Stimulated activated CD8-positive, alpha-beta memory T cell treated with anti-CD3 and anti-CD28 coated beads, Interleukin-12 subunit alpha, Interleukin-12 subunit beta, amount 100 ng/mL, for 24 hours (primary cell): ENCODE measurements around the gene LGALS9.
"Not testable (repeated sequence)": the region's sequence is repeated elsewhere in the genome, so short reads cannot be mapped to it uniquely, and the experiment has no call there.

ENCODE experiments used
- DNase-seq: peaks from one replicate; pipeline ENCODE4 v3.0.0-alpha.2; 2020; ENCODE audit errors: extremely low read depth

The LGALS9 gene

DNA sequence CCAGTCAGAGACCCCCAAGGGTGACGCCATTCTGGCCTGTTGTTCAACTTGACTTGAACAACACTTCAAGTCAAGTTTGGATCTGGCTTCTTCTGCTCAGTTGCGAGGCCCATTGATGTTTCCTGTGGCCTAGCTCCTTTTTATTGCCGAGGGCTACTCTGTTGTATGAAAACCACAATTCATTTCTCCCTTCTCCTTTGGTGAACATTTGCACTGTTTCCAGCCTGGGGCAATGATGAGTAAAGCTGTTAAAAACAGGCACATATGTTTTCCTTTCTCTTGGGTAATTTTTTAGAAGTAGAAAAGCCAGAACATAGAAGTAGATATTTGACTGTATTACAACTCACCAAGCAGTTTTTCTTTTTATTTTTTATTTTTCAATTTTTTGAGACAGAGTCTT lies 1.7 kb upstream of the LGALS9 start:
- not testable (repeated sequence) for DNase-seq

DNA sequence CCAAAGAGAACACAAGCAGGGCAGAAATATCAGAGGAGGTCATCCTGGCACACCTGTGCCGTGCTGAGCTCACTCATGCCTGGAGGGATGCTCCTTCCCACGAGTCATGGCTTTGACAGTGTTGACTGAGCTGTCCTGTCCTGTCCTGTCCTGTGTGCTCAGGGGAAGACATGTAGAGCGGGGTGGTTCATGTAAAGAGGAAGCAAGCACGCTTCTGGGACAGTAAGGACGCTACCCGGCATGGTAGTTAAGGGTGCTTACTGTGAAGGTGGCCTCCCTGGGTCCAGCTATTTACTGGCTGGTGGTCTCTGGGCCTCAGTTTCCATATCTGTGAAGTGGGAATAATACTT lies 398 bp downstream of the LGALS9 start:
- no peak for DNase-seq

DNA sequence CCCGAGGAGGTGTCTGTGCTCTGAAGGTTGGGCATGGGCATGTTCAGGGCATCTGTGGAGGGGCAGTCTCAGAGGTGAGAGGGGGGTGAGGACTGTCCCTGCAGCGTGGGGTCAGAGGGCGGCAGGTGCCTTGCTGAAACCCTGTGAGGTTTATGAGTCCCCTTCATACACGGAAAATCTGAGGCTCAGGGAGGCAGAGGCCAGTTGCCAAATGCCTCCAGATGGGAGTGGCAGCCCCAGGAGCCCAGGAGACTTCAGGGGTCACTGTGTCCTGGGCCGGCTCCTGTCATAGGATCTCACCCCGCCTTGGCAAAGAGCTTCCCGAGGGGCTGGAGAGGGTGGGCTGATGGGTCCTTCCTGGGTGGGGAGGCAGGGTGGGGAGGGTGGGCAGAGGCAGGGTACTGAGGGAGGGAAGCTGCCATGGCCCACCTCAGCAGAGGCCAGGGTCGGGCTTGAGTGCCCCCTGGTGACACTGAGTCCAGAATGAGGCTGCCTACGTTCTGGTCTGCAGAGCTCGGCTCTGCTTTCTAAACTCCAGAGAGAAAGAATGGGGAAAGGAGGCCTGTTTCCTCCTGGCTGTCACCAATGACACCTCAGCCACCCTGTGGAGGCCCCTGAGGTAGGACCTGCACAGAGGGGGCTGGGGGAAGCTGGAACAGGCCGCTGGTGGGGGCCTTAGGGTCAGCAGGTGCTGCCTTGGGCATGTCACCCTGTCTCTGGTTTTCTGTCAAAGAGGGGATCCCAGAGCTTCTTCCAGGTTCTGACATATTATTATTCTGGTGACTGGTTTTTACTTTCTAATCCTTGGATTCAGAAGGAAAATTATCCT lies 1.1 kb downstream of the LGALS9 start:
- no peak for DNase-seq

GRCh38 chr17:27632766-27633165 lies 1.8 kb downstream of the LGALS9 start:
- not testable (repeated sequence) for DNase-seq

DNA sequence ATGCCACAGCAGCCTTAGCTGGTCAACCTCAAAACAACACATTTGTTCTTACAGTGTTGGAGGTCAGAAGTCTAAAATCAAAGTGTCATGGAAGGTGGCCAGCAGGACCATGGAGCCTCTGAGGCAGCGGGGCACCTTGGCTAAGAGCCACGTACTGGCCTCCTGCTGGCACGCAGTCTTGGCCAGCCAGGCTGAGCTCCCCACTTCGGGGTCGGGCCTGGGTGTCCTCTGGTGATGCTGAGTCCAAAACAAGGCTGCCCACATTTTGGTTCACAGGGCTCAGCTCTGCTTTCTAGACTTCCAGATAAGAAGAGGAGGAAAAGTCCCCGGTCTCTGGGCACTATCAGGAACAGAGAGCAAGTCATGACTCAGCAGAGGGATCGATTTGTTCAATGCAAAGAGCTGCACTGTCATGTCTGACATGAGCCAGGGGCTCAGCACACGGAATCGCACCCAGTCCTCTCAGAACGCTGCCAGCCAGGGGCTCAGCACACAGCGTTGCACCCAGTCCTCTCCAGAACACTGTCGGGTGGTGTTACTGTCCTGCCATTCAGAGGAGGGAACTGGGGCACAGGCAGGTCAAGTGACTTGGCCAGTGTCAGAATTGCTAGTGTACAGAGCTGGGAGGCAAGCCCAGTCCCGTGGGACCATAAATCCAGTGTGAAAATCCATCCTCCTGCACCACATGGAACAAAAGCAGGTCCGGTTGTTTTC lies 2.5 kb downstream of the LGALS9 start:
- DNase-seq: no peak

GRCh38 chr17:27634026-27634335 lies 3.0 kb downstream of the LGALS9 start:
- no peak for DNase-seq

DNA sequence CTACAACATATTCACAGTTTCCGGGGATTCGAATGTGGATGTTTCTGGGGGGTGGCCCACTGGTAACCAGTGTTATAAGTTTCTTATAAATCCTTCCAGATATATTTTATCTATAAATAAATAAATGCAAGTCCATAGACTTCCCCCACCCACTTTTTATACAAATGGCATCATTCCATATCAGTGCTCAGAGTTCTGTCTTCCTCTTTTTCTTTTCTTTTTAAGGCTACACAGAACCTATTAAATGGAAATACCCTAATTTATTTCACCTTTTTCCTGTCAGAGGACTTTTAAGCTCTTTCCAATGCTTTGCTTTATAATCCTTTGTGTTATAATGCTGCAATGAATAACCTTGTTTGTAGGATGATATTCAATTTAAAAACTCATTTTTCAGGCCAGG lies 3.8 kb downstream of the LGALS9 start:
- no peak for DNase-seq

DNA sequence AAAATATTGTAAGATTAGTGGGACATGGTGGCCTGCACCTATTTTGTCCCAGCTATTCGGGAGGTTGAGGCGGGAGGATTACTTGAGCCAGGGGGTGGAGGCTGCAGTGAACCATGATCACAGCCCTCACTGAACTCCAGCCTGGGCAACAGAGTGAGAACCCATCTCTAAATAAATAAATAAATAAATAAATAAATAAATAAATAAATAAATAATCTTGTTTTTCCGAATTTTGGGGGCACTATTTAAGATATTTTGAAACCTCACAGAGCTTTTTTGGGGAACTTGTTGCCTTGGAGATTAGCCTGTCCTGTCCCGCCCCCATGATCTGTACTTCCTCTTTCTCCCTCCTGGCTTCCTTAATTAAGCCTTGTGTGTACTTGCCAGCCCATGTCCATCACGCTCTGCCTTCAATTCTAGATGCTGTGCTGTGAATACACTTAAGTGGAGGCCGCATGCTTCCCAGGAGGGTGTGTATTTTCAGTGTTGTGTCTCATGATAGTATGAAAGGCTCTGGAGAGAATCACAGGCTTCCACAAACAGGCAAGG lies 4.4 kb downstream of the LGALS9 start:
- no peak for DNase-seq

DNA sequence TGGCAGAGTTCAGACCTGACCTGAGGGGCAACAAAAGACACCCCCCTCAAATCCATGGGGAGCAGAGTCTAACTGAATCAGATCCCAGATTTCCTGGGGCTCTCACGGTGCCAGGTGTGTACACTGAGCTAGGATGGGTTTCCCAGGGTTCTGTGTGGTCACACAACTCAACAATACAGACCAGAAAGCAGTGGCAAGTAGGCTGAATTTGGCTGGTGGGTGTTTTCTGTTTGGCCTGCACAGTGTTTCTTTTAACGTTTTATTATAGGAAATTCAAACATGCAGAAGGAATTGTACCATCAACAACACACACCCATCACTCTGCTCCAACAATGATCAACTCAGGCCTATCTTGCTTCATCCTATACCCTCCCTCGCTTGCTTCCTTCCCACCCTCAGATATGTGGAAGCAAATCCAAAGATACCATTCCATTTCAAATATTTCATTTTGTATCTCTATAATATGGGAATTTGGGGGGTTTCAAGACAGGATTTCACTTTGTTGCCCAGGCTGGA lies 5.1 kb downstream of the LGALS9 start:
- not testable (repeated sequence) for DNase-seq

DNA sequence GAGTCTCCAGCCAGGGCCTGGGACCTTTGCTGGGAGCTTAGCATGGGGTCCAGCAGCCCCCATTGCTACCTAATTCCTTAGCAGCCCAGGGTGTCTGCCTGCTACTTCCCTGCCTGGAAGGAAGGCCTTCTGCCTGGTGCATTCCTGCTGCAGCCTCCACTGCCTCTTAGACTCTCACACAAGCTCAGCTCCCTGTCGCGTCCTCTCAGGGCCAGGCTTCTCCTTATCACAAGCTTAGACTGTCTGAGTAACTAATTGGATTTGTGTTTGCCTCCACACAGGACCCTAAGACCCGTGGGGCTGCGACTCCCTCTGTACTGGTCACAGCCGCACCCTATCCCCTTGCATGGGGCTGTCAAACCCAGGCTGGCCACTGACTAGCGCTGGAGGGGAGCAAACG lies 6.8 kb downstream of the LGALS9 start:
- not testable (repeated sequence) for DNase-seq

GRCh38 chr17:27638415-27638914 lies 7.5 kb downstream of the LGALS9 start:
- DNase-seq: not testable (repeated sequence)

DNA sequence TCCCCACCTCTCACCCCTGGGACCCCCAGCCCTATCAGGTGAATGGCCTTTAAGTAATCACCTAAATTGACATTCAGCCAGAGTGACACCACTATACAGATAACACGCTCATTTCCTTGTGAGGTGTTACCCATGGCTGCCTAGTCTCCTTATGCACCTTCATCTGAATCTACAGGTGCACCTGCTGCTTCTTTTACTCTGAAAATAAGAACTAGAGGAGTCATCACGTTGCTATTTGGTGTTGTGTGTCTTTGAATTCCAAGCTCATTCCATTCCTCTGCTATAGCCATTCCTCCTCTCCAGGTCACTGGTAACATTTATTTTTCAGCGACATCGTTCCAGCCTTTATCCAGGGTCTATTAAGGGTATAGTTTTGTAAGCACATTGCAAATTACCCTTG lies 9.8 kb downstream of the LGALS9 start:
- no peak for DNase-seq

- no peak for DNase-seq
Observed at GRCh38 chr17:27644586-27644985, 13.6 kb downstream of the LGALS9 start.

GRCh38 chr17:27645621-27646020 lies 14.6 kb downstream of the LGALS9 start:
- not testable (repeated sequence) for DNase-seq

DNA sequence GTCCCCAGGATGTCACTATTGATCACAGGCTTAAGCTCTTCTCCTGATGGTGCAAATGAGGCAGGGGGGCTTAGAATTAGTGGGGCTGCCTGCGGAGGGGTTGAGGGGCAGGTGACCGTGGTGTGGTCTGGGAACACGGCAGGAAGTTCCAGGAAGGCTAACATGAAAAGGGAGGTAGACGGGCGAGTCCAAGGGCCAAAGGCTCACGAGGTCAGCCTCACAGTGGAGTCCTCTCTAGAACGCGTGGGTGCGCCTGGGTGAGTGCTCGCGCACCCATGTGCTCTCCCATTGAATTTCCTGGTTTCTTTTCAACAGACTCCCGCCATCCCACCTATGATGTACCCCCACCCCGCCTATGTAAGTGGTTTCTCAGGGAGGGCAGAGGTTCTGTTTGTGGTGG lies 15.2 kb downstream of the LGALS9 start:
- no peak for DNase-seq

GRCh38 chr17:27647765-27648164 lies 16.8 kb downstream of the LGALS9 start:
- no peak for DNase-seq

DNA sequence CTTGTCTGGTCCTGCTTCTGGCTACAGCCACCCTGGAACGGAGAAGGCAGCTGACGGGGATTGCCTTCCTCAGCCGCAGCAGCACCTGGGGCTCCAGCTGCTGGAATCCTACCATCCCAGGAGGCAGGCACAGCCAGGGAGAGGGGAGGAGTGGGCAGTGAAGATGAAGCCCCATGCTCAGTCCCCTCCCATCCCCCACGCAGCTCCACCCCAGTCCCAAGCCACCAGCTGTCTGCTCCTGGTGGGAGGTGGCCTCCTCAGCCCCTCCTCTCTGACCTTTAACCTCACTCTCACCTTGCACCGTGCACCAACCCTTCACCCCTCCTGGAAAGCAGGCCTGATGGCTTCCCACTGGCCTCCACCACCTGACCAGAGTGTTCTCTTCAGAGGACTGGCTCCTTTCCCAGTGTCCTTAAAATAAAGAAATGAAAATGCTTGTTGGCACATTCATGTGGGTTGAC lies 18.2 kb downstream of the LGALS9 start:
- DNase-seq: not testable (repeated sequence)

- no peak for DNase-seq
Observed at GRCh38 chr17:27649929-27650328, 18.9 kb downstream of the LGALS9 start.

DNA sequence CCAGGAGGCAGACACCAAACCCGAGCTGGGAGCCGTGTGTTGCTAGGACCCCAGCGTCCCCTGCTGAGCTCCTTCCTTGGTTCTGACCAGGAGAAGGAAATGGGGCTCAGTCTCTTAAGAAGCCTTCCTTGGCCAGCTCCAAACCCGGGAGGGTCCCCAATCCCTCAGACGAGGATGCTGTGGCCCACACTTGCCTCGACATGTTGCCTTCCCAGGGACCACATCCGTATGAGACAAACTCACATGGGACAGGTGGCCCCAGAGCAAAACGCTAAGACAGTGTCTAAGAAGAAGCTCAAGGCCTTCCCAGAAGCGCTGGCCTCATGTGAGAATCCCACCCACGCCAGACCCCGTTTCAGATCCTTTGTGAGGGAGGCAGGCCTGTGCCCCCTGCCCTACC lies 19.8 kb downstream of the LGALS9 start:
- DNase-seq: no peak

GRCh38 chr17:27651411-27652345 lies 20.7 kb downstream of the LGALS9 start:
- DNase-seq: peak; percentile 26

- DNase-seq: not testable (repeated sequence)
Observed at GRCh38 chr17:27653449-27653971, 22.5 kb downstream of the LGALS9 start.
